Trophoblast cell (in vitro differentiated cells and primary cell): ENCODE results near the gene BCL11B.

Source experiments
- DNase-seq, 2 donors: peaks; one replicate each; pipeline ENCODE4 v3.0.0-alpha.2; 2016
- H2AFZ ChIP-seq: 2 replicates; pipeline ENCODE4 v1.6.1; 2013; ENCODE audit warnings: low read length, moderate library complexity, mild to moderate bottlenecking; ENCODE audit not compliant: insufficient read depth, poor library complexity
- H2AK5ac ChIP-seq: 2 replicates; pipeline ENCODE4 v1.6.1; 2013; ENCODE audit warnings: mild to moderate bottlenecking, low read length
- H2BK120ac ChIP-seq: 2 replicates; pipeline ENCODE4 v1.6.1; 2013; ENCODE audit warnings: low read length, mild to moderate bottlenecking, moderate library complexity; ENCODE audit not compliant: insufficient read depth, poor library complexity
- H2BK12ac ChIP-seq: 2 replicates; pipeline ENCODE4 v1.6.1; 2013; ENCODE audit warnings: mild to moderate bottlenecking, low read length, moderate library complexity
- H2BK5ac ChIP-seq: 2 replicates; pipeline ENCODE4 v1.6.1; 2013; ENCODE audit warnings: low read length, low read depth, moderate library complexity, mild to moderate bottlenecking; ENCODE audit not compliant: poor library complexity
- H3K14ac ChIP-seq: 2 replicates; pipeline ENCODE4 v1.6.1; 2013; ENCODE audit warnings: mild to moderate bottlenecking, low read length
- H3K18ac ChIP-seq: 2 replicates; pipeline ENCODE4 v1.6.1; 2013; ENCODE audit warnings: mild to moderate bottlenecking, low read length
- H3K23ac ChIP-seq: 2 replicates; pipeline ENCODE4 v1.6.1; 2013; ENCODE audit warnings: low read length
- H3K27ac ChIP-seq: 2 replicates; pipeline ENCODE4 v1.5.1; 2013; ENCODE audit warnings: low read depth, mild to moderate bottlenecking, inconsistent platforms, low read length, moderate library complexity
- H3K27me3 ChIP-seq: 2 replicates; pipeline ENCODE4 v1.6.1; 2013; ENCODE audit warnings: inconsistent platforms, mild to moderate bottlenecking, low read length, moderate library complexity; ENCODE audit not compliant: insufficient read depth
- H3K36me3 ChIP-seq, 2 experiments: 1 replicate in 1 of 2; 2 replicates in 1 of 2; pipeline ENCODE4 v1.6.1; 2013; ENCODE audit warnings: low read length in 2 of 2, mild to moderate bottlenecking in 2 of 2, moderate library complexity in 1 of 2; ENCODE audit not compliant: insufficient read depth in 2 of 2, control insufficient read depth in 1 of 2
- H3K4ac ChIP-seq: 2 replicates; pipeline ENCODE4 v1.6.1; 2013; ENCODE audit warnings: low read depth, mild to moderate bottlenecking, low read length, moderate library complexity
- H3K4me1 ChIP-seq, 2 experiments: 1 replicate in 1 of 2; 2 replicates in 1 of 2; pipeline ENCODE4 v1.6.1; 2013; ENCODE audit warnings: low read length in 2 of 2, mild to moderate bottlenecking in 2 of 2, moderate library complexity in 1 of 2; ENCODE audit not compliant: insufficient read depth in 2 of 2, control insufficient read depth in 1 of 2
- H3K4me2 ChIP-seq: 2 replicates; pipeline ENCODE4 v1.6.1; 2013; ENCODE audit warnings: inconsistent platforms, mild to moderate bottlenecking, low read length, moderate library complexity
- H3K4me3 ChIP-seq: 2 replicates; pipeline ENCODE4 v1.5.1; 2013; ENCODE audit warnings: mild to moderate bottlenecking, low read depth, low read length, inconsistent platforms
- H3K79me1 ChIP-seq: one replicate; pipeline ENCODE4 v1.6.1; 2013; ENCODE audit warnings: low read length
- H3K79me2 ChIP-seq: 2 replicates; pipeline ENCODE4 v1.6.1; 2013; ENCODE audit warnings: low read length, mild to moderate bottlenecking; ENCODE audit not compliant: control insufficient read depth, insufficient read depth, poor library complexity
- H3K9ac ChIP-seq: 2 replicates; pipeline ENCODE4 v1.6.1; 2013; ENCODE audit warnings: mild to moderate bottlenecking, low read length
- H3K9me3 ChIP-seq: 2 replicates; pipeline ENCODE4 v1.6.1; 2013; ENCODE audit warnings: low read depth, mild to moderate bottlenecking, control low read depth, inconsistent platforms, low read length; ENCODE audit not compliant: insufficient read depth
- H4K12ac ChIP-seq: 2 replicates; pipeline ENCODE4 v1.6.1; 2013; ENCODE audit warnings: low read depth, mild to moderate bottlenecking, low read length, moderate library complexity
- H4K8ac ChIP-seq: 2 replicates; pipeline ENCODE4 v1.6.1; 2013; ENCODE audit warnings: low read depth, mild to moderate bottlenecking, low read length, moderate library complexity
- H4K91ac ChIP-seq: one replicate; pipeline ENCODE4 v1.6.1; 2013; ENCODE audit warnings: low read depth, mild to moderate bottlenecking, low read length, moderate library complexity
- WGBS: extraction: QIAGEN DNeasy Blood & Tissue Kit; methylation state at CpG from one replicate; pipeline ENCODE4 v1.1.7; 2013; ENCODE audit warnings: missing lambda C conversion rate; ENCODE audit not compliant: insufficient read length, insufficient coverage; ENCODE audit errors: extremely low coverage; 5-methylcytosine and 5-hydroxymethylcytosine counted together

Gene BCL11B

GRCh38 chr14:99254328-99255009 lies 17.5 kb downstream of the BCL11B start:
- no peak overlapping the region for H3K14ac ChIP-seq
- H2AFZ ChIP-seq = no peak overlapping the region
- H3K4me3 ChIP-seq = no peak overlapping the region
- DNase-seq = no peak
- H3K27me3 ChIP-seq = no peaks in the 10 kb centered on the region
- no peak overlapping the region for H2BK120ac ChIP-seq
- no peak overlapping the region for H3K4ac ChIP-seq
- H3K9ac ChIP-seq = no peak overlapping the region
- no peak overlapping the region for H2BK5ac ChIP-seq
- no peak overlapping the region for H2AK5ac ChIP-seq
- no peaks in the 10 kb centered on the region for H3K36me3 ChIP-seq
- no peak overlapping the region for H4K8ac ChIP-seq
- no peak overlapping the region for H3K18ac ChIP-seq
- H3K4me2 ChIP-seq = no peak overlapping the region
- no peak overlapping the region for H3K23ac ChIP-seq
- WGBS = no CpG with 5 or more reads among the region's 16 CpGs
- no peaks in the 10 kb centered on the region for H3K79me1 ChIP-seq
- peaks cover 9 to 15% of the 10 kb centered on the region in 2 experiments for H3K4me1 ChIP-seq
- no peak overlapping the region for H2BK12ac ChIP-seq
- peaks cover 3% of the 10 kb centered on the region for H3K9me3 ChIP-seq
- no peak overlapping the region for H4K12ac ChIP-seq
- no peaks in the 10 kb centered on the region for H3K79me2 ChIP-seq
- H4K91ac ChIP-seq = no peak overlapping the region
- no peak overlapping the region for H3K27ac ChIP-seq

- no peak overlapping the region for H3K4ac ChIP-seq
- no peak overlapping the region for H2BK120ac ChIP-seq
- H4K12ac ChIP-seq = no peak overlapping the region
- no peak for DNase-seq
- no peak overlapping the region for H2AK5ac ChIP-seq
- no peak overlapping the region for H3K4me2 ChIP-seq
- H3K36me3 ChIP-seq = no peaks in the 10 kb centered on the region
- H3K9ac ChIP-seq = no peak overlapping the region
- no peak overlapping the region for H3K4me3 ChIP-seq
- no peak overlapping the region for H2BK5ac ChIP-seq
- no peak overlapping the region for H3K23ac ChIP-seq
- WGBS = no CpG with 5 or more reads among the region's 7 CpGs
- H3K9me3 ChIP-seq = peaks cover 3% of the 10 kb centered on the region
- H2BK12ac ChIP-seq = no peak overlapping the region
- H3K4me1 ChIP-seq = peaks cover 9 to 15% of the 10 kb centered on the region in 2 experiments
- no peak overlapping the region for H4K91ac ChIP-seq
- H3K14ac ChIP-seq = no peak overlapping the region
- H3K27me3 ChIP-seq = no peaks in the 10 kb centered on the region
- no peaks in the 10 kb centered on the region for H3K79me2 ChIP-seq
- H3K27ac ChIP-seq = no peak overlapping the region
- H4K8ac ChIP-seq = no peak overlapping the region
- no peak overlapping the region for H3K18ac ChIP-seq
- H2AFZ ChIP-seq = no peak overlapping the region
- no peaks in the 10 kb centered on the region for H3K79me1 ChIP-seq
Measured at GRCh38 chr14:99253890-99254289, 18.1 kb downstream of the BCL11B start.

DNA sequence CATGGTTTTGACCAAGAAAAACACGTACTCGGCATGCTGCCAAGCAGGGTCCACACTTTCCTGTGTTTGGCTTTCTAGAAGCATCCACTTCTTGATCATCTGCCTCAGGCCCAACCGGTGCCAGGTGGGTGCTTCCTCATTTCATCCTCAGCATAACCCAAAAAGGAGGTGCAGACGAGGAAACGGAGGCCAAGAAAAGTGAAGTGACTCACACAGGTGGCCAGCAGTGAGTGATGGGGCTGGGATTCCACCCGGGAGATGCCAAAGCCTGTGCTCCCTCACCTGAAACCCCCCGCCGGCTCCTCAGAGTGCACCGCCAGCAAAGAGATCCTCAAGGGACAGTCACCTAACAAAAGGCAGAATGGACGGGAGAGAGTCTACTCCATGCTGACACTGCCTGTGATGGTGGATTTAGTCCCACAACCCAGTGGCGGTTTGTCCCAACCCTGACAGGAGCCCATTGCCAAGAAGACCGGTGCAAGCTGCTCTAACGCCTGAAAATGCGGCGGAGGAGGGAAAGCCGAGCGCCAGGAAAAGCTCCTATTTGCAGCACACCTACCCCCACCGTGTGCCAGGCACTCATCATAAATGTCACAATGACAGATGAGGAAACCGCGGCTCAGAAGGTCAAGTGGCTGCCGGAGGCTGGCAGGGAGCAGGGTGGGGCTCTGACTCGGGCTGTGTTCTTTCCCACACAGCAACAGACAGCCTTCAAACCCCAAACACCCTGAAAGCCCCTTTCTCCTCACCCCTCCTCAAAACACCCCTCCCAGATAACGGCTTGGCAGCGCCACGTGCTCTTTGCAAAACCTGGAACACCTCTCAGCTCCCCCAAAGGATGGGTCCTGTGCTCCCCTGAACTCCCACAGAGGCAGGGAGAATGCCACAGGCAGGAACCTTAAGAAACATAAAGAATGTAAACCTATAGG lies 18.8 kb downstream of the BCL11B start:
- Histone ChIP-seq H4K12ac (no peak overlapping the region), H2AFZ (no peak overlapping the region), H2BK12ac (no peak overlapping the region), H4K91ac (no peak overlapping the region), H2AK5ac (no peak overlapping the region), H3K23ac (no peak overlapping the region), H3K4me2 (no peak overlapping the region), H3K36me3 (no peaks in the 10 kb centered on the region), H3K27me3 (no peaks in the 10 kb centered on the region), H2BK5ac (no peak overlapping the region), H3K27ac (no peak overlapping the region), H3K9me3 (peaks cover 3% of the 10 kb centered on the region), H3K79me2 (no peaks in the 10 kb centered on the region), H3K9ac (no peak overlapping the region), H3K4me3 (no peak overlapping the region), H2BK120ac (no peak overlapping the region), H3K79me1 (no peaks in the 10 kb centered on the region), H3K18ac (no peak overlapping the region), H3K14ac (no peak overlapping the region), H3K4ac (no peak overlapping the region), H3K4me1 (peaks cover 9 to 15% of the 10 kb centered on the region in 2 experiments), H4K8ac (no peak overlapping the region)
- WGBS = no CpG with 5 or more reads among the region's 25 CpGs
- no peak for DNase-seq

- Histone ChIP-seq H4K12ac (no peak overlapping the region), H3K14ac (no peak overlapping the region)
- WGBS = no CpG with 5 or more reads among the region's 9 CpGs
Measured at GRCh38 chr14:99252443-99252939, 19.5 kb downstream of the BCL11B start.

More at GRCh38 chr14:99252443-99252939, 19.5 kb downstream of the BCL11B start:
- H3K79me2 ChIP-seq = no peaks in the 10 kb centered on the region
- H3K9ac ChIP-seq = no peak overlapping the region
- no peaks in the 10 kb centered on the region for H3K79me1 ChIP-seq
- H3K9me3 ChIP-seq = peaks cover 3% of the 10 kb centered on the region
- no peaks in the 10 kb centered on the region for H3K36me3 ChIP-seq
- no peak overlapping the region for H2BK5ac ChIP-seq
- no peak overlapping the region for H3K4ac ChIP-seq
- no peak overlapping the region for H4K8ac ChIP-seq
- H3K4me3 ChIP-seq = no peak overlapping the region
- no peak overlapping the region for H3K4me2 ChIP-seq
- H3K27me3 ChIP-seq = peaks cover 1% of the 10 kb centered on the region
- no peak overlapping the region for H2AFZ ChIP-seq
- no peak overlapping the region for H4K91ac ChIP-seq
- no peak overlapping the region for H2BK120ac ChIP-seq
- no peak overlapping the region for H3K27ac ChIP-seq
- H3K4me1 ChIP-seq = peaks cover 9 to 12% of the 10 kb centered on the region in 2 experiments
- DNase-seq = no peak
- H2BK12ac ChIP-seq = no peak overlapping the region
- no peak overlapping the region for H3K23ac ChIP-seq
- no peak overlapping the region for H3K18ac ChIP-seq
- no peak overlapping the region for H2AK5ac ChIP-seq
